Sigmoid colon (tissue), 7 donors: ENCODE measurements around the gene TMEM11. TPM values are rescaled to one million over a fixed set of nuclear protein-coding genes. Genes with fewer than 3 reads are reported as not detected.

Source experiments
- DNase-seq: peaks from one replicate; pipeline ENCODE4 v3.0.0-alpha.2; 2019
- H3K27ac ChIP-seq, 4 donors: fragments of 200-600 bp; sonication (generic); one replicate each; pipeline ENCODE4 v1.5.1; 2016 to 2019; ENCODE audit warnings: mild to moderate bottlenecking in 1 of 4
- H3K27me3 ChIP-seq, 3 donors: fragments of 200-600 bp; sonication (generic); one replicate each; pipeline ENCODE4 v1.5.1; 2019; ENCODE audit warnings: mild to moderate bottlenecking in 1 of 3
- H3K36me3 ChIP-seq, 4 donors: fragments of 200-600 bp; sonication (generic); one replicate each; pipeline ENCODE4 v1.5.1; 2016 to 2019
- H3K4me1 ChIP-seq, 4 donors: fragments of 200-600 bp; sonication (generic); one replicate each; pipeline ENCODE4 v1.5.1; 2017 to 2019
- H3K4me3 ChIP-seq, 4 donors: fragments of 200-600 bp; sonication (generic); one replicate each; pipeline ENCODE4 v1.5.1; 2017 to 2019; ENCODE audit warnings: mild to moderate bottlenecking in 2 of 4, moderate library complexity in 1 of 4
- H3K9me3 ChIP-seq, 4 donors: fragments of 200-600 bp in 3 of 4; sonication (generic) in 3 of 4; one replicate each; pipeline versions ENCODE4 v1.5.1 to v1.6.1; 2013 to 2019
- CTCF ChIP-seq, 4 experiments: fragments of 450-650 bp in 3 of 4; fragments of 200-600 bp in 1 of 4; IDR thresholded peaks; one replicate each; pipeline ENCODE4 v1.5.1; 2016 to 2019; ENCODE audit warnings: antibody characterized with exemption in 4 of 4, mild to moderate bottlenecking in 3 of 4, moderate library complexity in 2 of 4
- EP300 ChIP-seq, 4 donors: sonication (generic); formaldehyde crosslinking; IDR thresholded peaks; one replicate each; pipeline ENCODE4 v1.6.1; 2017; ENCODE audit warnings: antibody characterized with exemption in 4 of 4
- POLR2A ChIP-seq, 2 donors: fragments of 450-650 bp; IDR thresholded peaks; one replicate each; pipeline ENCODE4 v1.6.1; 2016; ENCODE audit warnings: antibody characterized with exemption in 2 of 2, mild to moderate bottlenecking in 2 of 2, moderate library complexity in 2 of 2
- POLR2AphosphoS5 ChIP-seq, 4 donors: sonication (generic); formaldehyde crosslinking; IDR thresholded peaks; one replicate each; pipeline ENCODE4 v1.6.1; 2017; ENCODE audit warnings: antibody characterized with exemption in 4 of 4
- WGBS, 2 donors: extraction: QIAGEN DNeasy Blood & Tissue Kit; methylation state at CpG; one replicate each; pipeline ENCODE4 v1.1.7; 2013; 5-methylcytosine and 5-hydroxymethylcytosine counted together
- intact Hi-C: fragments of 100-400 bp; cut with DNase I; formaldehyde crosslinking; loops from one replicate; pipeline ENCODE4 v1.15.1; 2023
- polyA plus RNA-seq, 3 donors: library from polyadenylated mRNA; stranded (reverse); fragments of 200-250 nt; gene quantifications; one replicate each; pipeline ENCODE4 v1.2.3, GENCODE V29; 2013
- total RNA-seq, 4 donors: library from RNA; depleted of rRNA; stranded (reverse); fragments of >200 nt; gene quantifications; one replicate each; pipeline ENCODE4 v1.1.0, GENCODE V29; 2016
- donor health status: healthy with polysubstance abuse.
- donor health status: Bipolar disorder and iron deficiency.
- donor health status: healthy.

The TMEM11 gene
- total and polyA plus RNA-seq, 7 donors = 14.5 to 51.6 (median 27.8) TPM

DNA sequence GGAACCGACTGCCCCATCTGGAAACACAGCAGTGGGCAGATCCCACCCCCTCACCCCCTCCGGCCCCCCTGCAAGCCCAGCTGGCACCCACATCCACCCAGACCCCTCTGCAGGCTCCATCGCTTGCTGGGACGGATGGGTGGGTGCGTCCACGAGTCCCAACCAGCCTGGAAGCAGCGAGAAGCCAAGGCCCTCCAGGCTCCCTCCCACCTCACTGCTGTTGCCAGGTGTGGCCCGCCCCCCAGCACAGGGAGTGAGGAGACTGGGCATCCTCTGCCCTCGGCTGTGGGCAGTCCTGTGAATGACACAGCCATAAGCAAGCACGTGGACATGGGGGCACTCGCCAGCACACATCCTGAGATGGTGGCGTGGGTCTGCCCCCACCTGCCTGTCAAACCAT lies 11.4 kb downstream of the TMEM11 start:
- intact Hi-C loops = no loop called here

DNA sequence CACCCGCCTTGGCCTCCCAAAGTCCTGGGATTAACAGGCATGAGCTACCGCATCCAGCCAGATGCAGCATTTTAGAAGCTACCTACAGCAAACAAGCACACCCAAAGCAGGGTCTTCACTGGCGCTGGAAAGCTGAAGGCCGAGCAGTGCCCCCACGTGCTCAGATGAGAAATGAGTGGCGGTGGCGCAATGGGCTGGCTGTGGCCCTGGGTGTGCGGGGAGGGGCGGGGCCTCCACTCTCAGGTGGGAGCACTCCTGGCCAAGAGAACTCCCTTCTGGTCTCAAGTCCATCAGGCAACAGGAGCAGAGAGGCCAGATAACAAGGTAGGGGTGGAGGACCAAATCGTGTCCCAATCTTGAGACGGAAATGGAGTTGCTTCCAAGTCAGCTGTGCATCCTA lies 12.1 kb downstream of the TMEM11 start:
- Histone ChIP-seq H3K27me3 (no peaks in the 10 kb centered on the region), H3K4me1 (peaks cover 0 to 59% (median 43%) of the 10 kb centered on the region in 4 donors), H3K27ac (no peak overlapping the region), H3K9me3 (no peaks in the 10 kb centered on the region), H3K36me3 (peaks cover 5 to 18% (median 16%) of the 10 kb centered on the region in 4 donors), H3K4me3 (no peak overlapping the region)
- TF ChIP-seq CTCF (IDR thresholded peaks at IDR 0.05) = no peak
- TF ChIP-seq POLR2AphosphoS5 (IDR thresholded peaks at IDR 0.05) = no peak
- no peak for TF ChIP-seq EP300 (IDR thresholded peaks at IDR 0.05)
- no peak for TF ChIP-seq POLR2A (IDR thresholded peaks at IDR 0.05)
- intact Hi-C loops = no loop called here
- DNase-seq = no peak
- WGBS, 2 donors = 94 to 96% methylated on average over 11 of the region's 11 CpGs

More for the DNA sequence above, 11.4 kb downstream of the TMEM11 start:
- no peaks in the 10 kb centered on the region for H3K27me3 ChIP-seq
- no peak overlapping the region for H3K4me3 ChIP-seq
- no peak for DNase-seq
- 92% methylated on average over 12 of the region's 12 CpGs for WGBS, 2 donors
- H3K9me3 ChIP-seq = no peaks in the 10 kb centered on the region
- no peak for TF ChIP-seq CTCF (IDR thresholded peaks at IDR 0.05)
- no peak for TF ChIP-seq EP300 (IDR thresholded peaks at IDR 0.05)
- TF ChIP-seq POLR2A (IDR thresholded peaks at IDR 0.05) = no peak
- TF ChIP-seq POLR2AphosphoS5 (IDR thresholded peaks at IDR 0.05) = no peak
- peaks cover 3 to 18% (median 12%) of the 10 kb centered on the region in 4 donors for H3K36me3 ChIP-seq
- H3K27ac ChIP-seq = no peak overlapping the region
- H3K4me1 ChIP-seq = peaks cover 0 to 59% (median 43%) of the 10 kb centered on the region in 4 donors

- peaks cover 5 to 23% (median 18%) of the 10 kb centered on the region in 4 donors for H3K36me3 ChIP-seq
- 57 to 64% methylated on average over 5 of the region's 5 CpGs for WGBS, 2 donors
- TF ChIP-seq POLR2A (IDR thresholded peaks at IDR 0.05) (no peak), EP300 (IDR thresholded peaks at IDR 0.05) (no peak), POLR2AphosphoS5 (IDR thresholded peaks at IDR 0.05) (no peak), CTCF (IDR thresholded peaks at IDR 0.05) (no peak)
- no peak overlapping the region for H3K27ac ChIP-seq
- intact Hi-C loops = no loop called here
- H3K27me3 ChIP-seq = no peaks in the 10 kb centered on the region
- peaks cover 0 to 59% (median 43%) of the 10 kb centered on the region in 4 donors for H3K4me1 ChIP-seq
- H3K4me3 ChIP-seq = no peak overlapping the region
- DNase-seq = no peak
- H3K9me3 ChIP-seq = no peaks in the 10 kb centered on the region
Measured at GRCh38 chr17:21201298-21201595, 12.7 kb downstream of the TMEM11 start.

- intact Hi-C loops = no loop called here
- H3K27ac ChIP-seq = no peak overlapping the region
- WGBS, 2 donors = 81 to 87% methylated on average over 15 of the region's 15 CpGs
- H3K9me3 ChIP-seq = no peaks in the 10 kb centered on the region
- H3K36me3 ChIP-seq = peaks cover 5 to 23% (median 18%) of the 10 kb centered on the region in 4 donors
- peaks cover 0 to 59% (median 43%) of the 10 kb centered on the region in 4 donors for H3K4me1 ChIP-seq
- TF ChIP-seq EP300 (IDR thresholded peaks at IDR 0.05) = no peak
- no peak for TF ChIP-seq POLR2AphosphoS5 (IDR thresholded peaks at IDR 0.05)
- no peak for TF ChIP-seq POLR2A (IDR thresholded peaks at IDR 0.05)
- TF ChIP-seq CTCF (IDR thresholded peaks at IDR 0.05) = no peak
- DNase-seq = no peak
- no peak overlapping the region for H3K4me3 ChIP-seq
- no peaks in the 10 kb centered on the region for H3K27me3 ChIP-seq
Measured at GRCh38 chr17:21200590-21201297, 13.2 kb downstream of the TMEM11 start.
